ENCODE data around the gene NXNL1. TPM values are rescaled to one million over a fixed set of nuclear protein-coding genes. Genes with fewer than 3 reads are reported as not detected.

Gene NXNL1
- total RNA-seq, 1 experiment from 2014 or later: not detected

- peak overlapping the region; percentile 67 for H3K4me3 Mint-ChIP-seq
- ChIA-PET CTCF (interaction anchor here (0.6 to 1.6 kb wide), 33 partner anchors 8 to 1015 kb away, joined by 3 to 23 read pairs (median 4); partner anchors contain the start of genes BST2 and TMEM221), POLR2A (interaction anchor here (0.5 to 1.1 kb wide), 6 partner anchors 9 to 434 kb away, joined by 3 to 6 read pairs (median 3); no protein-coding TSS in a partner anchor)
- peaks cover 17% of the 10 kb centered on the region for H3K4me1 Mint-ChIP-seq
- no peaks in the 10 kb centered on the region for H3K27me3 Mint-ChIP-seq (ENCODE audit: low read depth)
- DNase-seq (ENCODE audit: low spot score): peak; percentile 92
- peaks cover 4% of the 10 kb centered on the region for H3K36me3 Mint-ChIP-seq
- TF ChIP-seq, protein P1, sequence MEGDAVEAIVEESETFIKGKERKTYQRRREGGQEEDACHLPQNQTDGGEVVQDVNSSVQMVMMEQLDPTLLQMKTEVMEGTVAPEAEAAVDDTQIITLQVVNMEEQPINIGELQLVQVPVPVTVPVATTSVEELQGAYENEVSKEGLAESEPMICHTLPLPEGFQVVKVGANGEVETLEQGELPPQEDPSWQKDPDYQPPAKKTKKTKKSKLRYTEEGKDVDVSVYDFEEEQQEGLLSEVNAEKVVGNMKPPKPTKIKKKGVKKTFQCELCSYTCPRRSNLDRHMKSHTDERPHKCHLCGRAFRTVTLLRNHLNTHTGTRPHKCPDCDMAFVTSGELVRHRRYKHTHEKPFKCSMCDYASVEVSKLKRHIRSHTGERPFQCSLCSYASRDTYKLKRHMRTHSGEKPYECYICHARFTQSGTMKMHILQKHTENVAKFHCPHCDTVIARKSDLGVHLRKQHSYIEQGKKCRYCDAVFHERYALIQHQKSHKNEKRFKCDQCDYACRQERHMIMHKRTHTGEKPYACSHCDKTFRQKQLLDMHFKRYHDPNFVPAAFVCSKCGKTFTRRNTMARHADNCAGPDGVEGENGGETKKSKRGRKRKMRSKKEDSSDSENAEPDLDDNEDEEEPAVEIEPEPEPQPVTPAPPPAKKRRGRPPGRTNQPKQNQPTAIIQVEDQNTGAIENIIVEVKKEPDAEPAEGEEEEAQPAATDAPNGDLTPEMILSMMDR (IDR thresholded peaks at IDR 0.05): peak; percentile 51
- TF ChIP-seq ZNF416 (CRISPR knock-in tag; IDR thresholded peaks at IDR 0.05) (no peak), SP1 (CRISPR knock-in tag; conservative IDR thresholded peaks at IDR 0.05) (peak; percentile 85), FOXK1 (CRISPR knock-in tag; IDR thresholded peaks at IDR 0.05) (peak; percentile 19; the same call in 1 of the 2 replicates), ZBTB21 (CRISPR knock-in tag; IDR thresholded peaks at IDR 0.05; ENCODE audit: borderline replicate concordance) (0 out of 2 replicates have a peak, but pooled peaks have one; percentile 55)
- TF ChIP-seq, protein P2, sequence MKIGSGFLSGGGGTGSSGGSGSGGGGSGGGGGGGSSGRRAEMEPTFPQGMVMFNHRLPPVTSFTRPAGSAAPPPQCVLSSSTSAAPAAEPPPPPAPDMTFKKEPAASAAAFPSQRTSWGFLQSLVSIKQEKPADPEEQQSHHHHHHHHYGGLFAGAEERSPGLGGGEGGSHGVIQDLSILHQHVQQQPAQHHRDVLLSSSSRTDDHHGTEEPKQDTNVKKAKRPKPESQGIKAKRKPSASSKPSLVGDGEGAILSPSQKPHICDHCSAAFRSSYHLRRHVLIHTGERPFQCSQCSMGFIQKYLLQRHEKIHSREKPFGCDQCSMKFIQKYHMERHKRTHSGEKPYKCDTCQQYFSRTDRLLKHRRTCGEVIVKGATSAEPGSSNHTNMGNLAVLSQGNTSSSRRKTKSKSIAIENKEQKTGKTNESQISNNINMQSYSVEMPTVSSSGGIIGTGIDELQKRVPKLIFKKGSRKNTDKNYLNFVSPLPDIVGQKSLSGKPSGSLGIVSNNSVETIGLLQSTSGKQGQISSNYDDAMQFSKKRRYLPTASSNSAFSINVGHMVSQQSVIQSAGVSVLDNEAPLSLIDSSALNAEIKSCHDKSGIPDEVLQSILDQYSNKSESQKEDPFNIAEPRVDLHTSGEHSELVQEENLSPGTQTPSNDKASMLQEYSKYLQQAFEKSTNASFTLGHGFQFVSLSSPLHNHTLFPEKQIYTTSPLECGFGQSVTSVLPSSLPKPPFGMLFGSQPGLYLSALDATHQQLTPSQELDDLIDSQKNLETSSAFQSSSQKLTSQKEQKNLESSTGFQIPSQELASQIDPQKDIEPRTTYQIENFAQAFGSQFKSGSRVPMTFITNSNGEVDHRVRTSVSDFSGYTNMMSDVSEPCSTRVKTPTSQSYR (CRISPR knock-in tag; IDR thresholded peaks at IDR 0.05): no peak
- H3K27ac Mint-ChIP-seq: no peak overlapping the region
- no peaks in the 10 kb centered on the region for H3K9me3 Mint-ChIP-seq
- peak; percentile 93 for ATAC-seq
Observed at GRCh38 chr19:17424743-17425365, 35.9 kb downstream of the NXNL1 start.

GRCh38 chr19:17423429-17424208 is 37.1 kb downstream of the NXNL1 start:
- CTCF ChIA-PET: interaction anchor here (0.7 to 1.6 kb wide), 4 partner anchors 21 to 32 kb away, joined by 3 to 12 read pairs (median 5); partner anchors contain the start of gene TMEM221
- Mint-ChIP-seq H3K27ac (no peak overlapping the region), H3K36me3 (peaks cover 4% of the 10 kb centered on the region), H3K4me3 (peak overlapping the region; percentile 26), H3K9me3 (no peaks in the 10 kb centered on the region), H3K4me1 (peaks cover 26% of the 10 kb centered on the region), H3K27me3 (ENCODE audit: low read depth) (no peaks in the 10 kb centered on the region)
- POLR2A ChIA-PET: interaction anchor here (0.7 kb wide), 1 partner anchor 72 kb away, joined by 3 read pairs; no protein-coding TSS in a partner anchor
- no peak for ATAC-seq
- no peak for DNase-seq (ENCODE audit: low spot score)
- TF ChIP-seq AR (CRISPR knock-in tag; IDR thresholded peaks at IDR 0.05) (no peak), GTF2I (CRISPR knock-in tag; conservative IDR thresholded peaks at IDR 0.05) (no peak), EMX1 (CRISPR knock-in tag; IDR thresholded peaks at IDR 0.05) (no peak), RORB (CRISPR knock-in tag; IDR thresholded peaks at IDR 0.05) (no peak), E2F4 (CRISPR knock-in tag; IDR thresholded peaks at IDR 0.05; ENCODE audit: borderline replicate concordance, low read depth) (no peak), ZNF396 (CRISPR knock-in tag; IDR thresholded peaks at IDR 0.05; ENCODE audit: borderline replicate concordance) (no peak), IRF1 (CRISPR knock-in tag; IDR thresholded peaks at IDR 0.05) (no peak), TEAD1 (CRISPR knock-in tag; IDR thresholded peaks at IDR 0.05) (no peak), ZNF671 (CRISPR knock-in tag; IDR thresholded peaks at IDR 0.05) (no peak), ZNF423 (CRISPR knock-in tag; IDR thresholded peaks at IDR 0.05) (no peak), PREB (CRISPR knock-in tag; IDR thresholded peaks at IDR 0.05; ENCODE audit: borderline replicate concordance) (no peak), FOXP1 (CRISPR knock-in tag; IDR thresholded peaks at IDR 0.05; ENCODE audit: borderline replicate concordance) (no peak)
- TF ChIP-seq, protein P3, sequence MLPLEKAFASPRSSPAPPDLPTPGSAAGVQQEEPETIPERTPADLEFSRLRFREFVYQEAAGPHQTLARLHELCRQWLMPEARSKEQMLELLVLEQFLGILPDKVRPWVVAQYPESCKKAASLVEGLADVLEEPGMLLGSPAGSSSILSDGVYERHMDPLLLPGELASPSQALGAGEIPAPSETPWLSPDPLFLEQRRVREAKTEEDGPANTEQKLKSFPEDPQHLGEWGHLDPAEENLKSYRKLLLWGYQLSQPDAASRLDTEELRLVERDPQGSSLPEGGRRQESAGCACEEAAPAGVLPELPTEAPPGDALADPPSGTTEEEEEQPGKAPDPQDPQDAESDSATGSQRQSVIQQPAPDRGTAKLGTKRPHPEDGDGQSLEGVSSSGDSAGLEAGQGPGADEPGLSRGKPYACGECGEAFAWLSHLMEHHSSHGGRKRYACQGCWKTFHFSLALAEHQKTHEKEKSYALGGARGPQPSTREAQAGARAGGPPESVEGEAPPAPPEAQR (CRISPR knock-in tag; IDR thresholded peaks at IDR 0.05): no peak
- TF ChIP-seq, protein P4, sequence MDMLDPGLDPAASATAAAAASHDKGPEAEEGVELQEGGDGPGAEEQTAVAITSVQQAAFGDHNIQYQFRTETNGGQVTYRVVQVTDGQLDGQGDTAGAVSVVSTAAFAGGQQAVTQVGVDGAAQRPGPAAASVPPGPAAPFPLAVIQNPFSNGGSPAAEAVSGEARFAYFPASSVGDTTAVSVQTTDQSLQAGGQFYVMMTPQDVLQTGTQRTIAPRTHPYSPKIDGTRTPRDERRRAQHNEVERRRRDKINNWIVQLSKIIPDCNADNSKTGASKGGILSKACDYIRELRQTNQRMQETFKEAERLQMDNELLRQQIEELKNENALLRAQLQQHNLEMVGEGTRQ (CRISPR knock-in tag; IDR thresholded peaks at IDR 0.05): no peak
